Measurements from ENCODE around the gene RAB28. TPM values are rescaled to one million over a fixed set of nuclear protein-coding genes. Genes with fewer than 3 reads are reported as not detected.

RAB28 gene
- total RNA-seq, 1 donor from 2014 or later = 17.9 TPM

- peak overlapping the region; percentile 95 for H3K27ac ChIP-seq
- H3K4me3 ChIP-seq = peak overlapping the region; percentile 79
- intact Hi-C loops (cut with DNase I) = no loop called here
- ATAC-seq = peak; percentile 28
- H3K36me3 ChIP-seq = no peaks in the 10 kb centered on the region
- peaks cover 27% of the 10 kb centered on the region for H3K4me1 ChIP-seq
- H3K9me3 ChIP-seq = no peaks in the 10 kb centered on the region
- DNase-seq = no peak
- no peak for TF ChIP-seq CTCF (IDR thresholded peaks at IDR 0.05)
- H3K27me3 ChIP-seq = peaks cover 14% of the 10 kb centered on the region
Observed at GRCh38 chr4:13484749-13485221, 645 bp upstream of the RAB28 start.

- H3K27ac ChIP-seq = peak overlapping the region; percentile 95
- ATAC-seq (peak; percentile 53), DNase-seq (no peak)
- no peaks in the 10 kb centered on the region for H3K36me3 ChIP-seq
- H3K27me3 ChIP-seq = peaks cover 11% of the 10 kb centered on the region
- no peak for TF ChIP-seq CTCF (IDR thresholded peaks at IDR 0.05)
- H3K4me3 ChIP-seq = peak overlapping the region; percentile 79
- H3K9me3 ChIP-seq = no peaks in the 10 kb centered on the region
- intact Hi-C loops (cut with DNase I) = no loop called here
- peaks cover 27% of the 10 kb centered on the region for H3K4me1 ChIP-seq
Observed at GRCh38 chr4:13483768-13484121, 395 bp downstream of the RAB28 start.

- Histone ChIP-seq H3K36me3 (no peaks in the 10 kb centered on the region), H3K9me3 (no peaks in the 10 kb centered on the region), H3K4me3 (peak overlapping the region; percentile 79), H3K4me1 (peaks cover 27% of the 10 kb centered on the region), H3K27ac (peak overlapping the region; percentile 95), H3K27me3 (peaks cover 7% of the 10 kb centered on the region)
- intact Hi-C loops (cut with DNase I) = no loop called here
- DNase-seq (no peak), ATAC-seq (no peak)
- no peak for TF ChIP-seq CTCF (IDR thresholded peaks at IDR 0.05)
Observed at GRCh38 chr4:13483136-13483767, 888 bp downstream of the RAB28 start.

- intact Hi-C loops (cut with DNase I) = no loop called here
- ATAC-seq = no peak
Observed at GRCh38 chr4:13481569-13481968, 2.6 kb downstream of the RAB28 start.

GRCh38 chr4:13478707-13479106 is 5.4 kb downstream of the RAB28 start:
- ATAC-seq (no peak), DNase-seq (no peak)
- intact Hi-C loops (cut with DNase I) = no loop called here
- Histone ChIP-seq H3K4me1 (peaks cover 22% of the 10 kb centered on the region), H3K36me3 (no peaks in the 10 kb centered on the region), H3K9me3 (no peaks in the 10 kb centered on the region), H3K27me3 (no peaks in the 10 kb centered on the region), H3K27ac (no peak overlapping the region), H3K4me3 (no peak overlapping the region)
- TF ChIP-seq CTCF (IDR thresholded peaks at IDR 0.05) = no peak

More at GRCh38 chr4:13481569-13481968, 2.6 kb downstream of the RAB28 start:
- Histone ChIP-seq H3K4me3 (no peak overlapping the region), H3K36me3 (no peaks in the 10 kb centered on the region), H3K9me3 (no peaks in the 10 kb centered on the region), H3K27ac (no peak overlapping the region), H3K27me3 (no peaks in the 10 kb centered on the region), H3K4me1 (peaks cover 27% of the 10 kb centered on the region)
- no peak for DNase-seq
- TF ChIP-seq CTCF (IDR thresholded peaks at IDR 0.05) = no peak

- Histone ChIP-seq H3K4me1 (peaks cover 18% of the 10 kb centered on the region), H3K9me3 (no peaks in the 10 kb centered on the region), H3K27me3 (no peaks in the 10 kb centered on the region), H3K36me3 (no peaks in the 10 kb centered on the region), H3K4me3 (no peak overlapping the region), H3K27ac (no peak overlapping the region)
- no peak for TF ChIP-seq CTCF (IDR thresholded peaks at IDR 0.05)
- intact Hi-C loops (cut with DNase I) = no loop called here
- ATAC-seq (no peak), DNase-seq (no peak)
Observed at GRCh38 chr4:13478131-13478530, 6.0 kb downstream of the RAB28 start.
